Upper lobe of right lung (tissue), 1 donor: Measurements from ENCODE around the gene SIRPB2. TPM values are rescaled to one million over a fixed set of nuclear protein-coding genes. Genes with fewer than 3 reads are reported as not detected.

ENCODE experiments used
- ATAC-seq: fragments of 200-7000 bp; cut with Tn5 transposase; one replicate; pipeline ENCODE4 v1.9.1; 2020; ENCODE audit warnings: mild to moderate bottlenecking, moderate library complexity
- DNase-seq: peaks from one replicate; pipeline ENCODE4 v3.0.0-alpha.2; 2020
- H3K27ac ChIP-seq: fragments of 200-600 bp; one replicate; pipeline ENCODE4 v1.8.0; 2022
- H3K27me3 ChIP-seq: fragments of 200-600 bp; one replicate; pipeline ENCODE4 v1.8.0; 2022; ENCODE audit warnings: mild to moderate bottlenecking
- H3K36me3 ChIP-seq: fragments of 200-600 bp; one replicate; pipeline ENCODE4 v1.8.0; 2022
- H3K4me1 ChIP-seq: fragments of 200-600 bp; one replicate; pipeline ENCODE4 v1.8.0; 2022
- H3K4me3 ChIP-seq: fragments of 200-600 bp; one replicate; pipeline ENCODE4 v1.8.0; 2022; ENCODE audit warnings: mild to moderate bottlenecking
- H3K9me3 ChIP-seq: fragments of 200-600 bp; one replicate; pipeline ENCODE4 v1.8.0; 2022
- CTCF ChIP-seq: fragments of 200-600 bp; IDR thresholded peaks from one replicate; pipeline ENCODE4 v1.8.0; 2022; ENCODE audit warnings: antibody characterized with exemption
- intact Hi-C: fragments of 100-400 bp; cut with DNase I; formaldehyde crosslinking; loops from one replicate; pipeline ENCODE4 v1.11.0; 2022
- total RNA-seq: library from RNA; stranded (reverse); fragmentation: NEBNext Ultra II Directional; extraction: Animal tissue kit (Norgen Biotek cat#: 25700); gene quantifications from one replicate; pipeline ENCODE4 v1.2.1, GENCODE V29; 2021
- donor health status: DM: no; HTN: yes; CAD: no; lungs with severe emphysema.

Gene SIRPB2
- total RNA-seq, 1 donor from 2014 or later, result 14.3 TPM

DNA sequence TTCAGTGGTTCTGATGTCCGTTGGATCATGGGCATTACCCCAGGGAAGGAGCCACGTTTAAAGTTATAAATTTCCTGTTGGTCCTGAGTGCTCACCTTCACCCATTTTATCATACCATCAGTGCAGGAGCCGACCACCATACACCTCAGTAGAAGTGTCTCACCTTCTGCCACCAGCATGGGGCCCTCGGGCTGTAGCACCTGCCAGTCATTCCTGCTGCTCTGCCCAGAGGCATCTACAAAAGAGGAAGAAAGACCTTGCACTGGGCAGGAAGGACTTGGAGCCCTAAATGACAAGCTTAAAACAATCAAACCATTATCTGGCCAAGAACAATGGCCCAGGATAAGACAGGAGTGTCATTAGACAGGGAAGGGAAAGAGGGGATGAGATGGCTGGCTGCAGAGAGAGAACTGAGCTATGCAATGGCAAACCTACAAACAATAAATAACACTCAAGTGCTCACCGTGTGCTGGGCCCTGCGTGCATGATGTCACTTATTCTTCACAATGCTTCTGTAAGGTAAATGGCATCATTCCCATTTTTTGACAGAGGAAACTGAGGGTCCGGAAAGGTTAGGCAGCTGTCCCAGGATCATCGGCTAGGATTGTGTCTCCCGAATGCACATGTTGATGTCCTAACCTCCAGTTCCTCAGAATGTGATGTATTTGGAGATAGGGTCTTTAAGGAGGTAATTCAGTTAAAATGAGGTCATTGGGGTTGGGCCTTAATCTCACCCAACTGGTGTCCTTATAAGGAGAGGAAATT is 11.2 kb downstream of the SIRPB2 start:
- no peak for TF ChIP-seq CTCF
- Histone ChIP-seq H3K27ac (no peak overlapping the region), H3K36me3 (no peaks in the 10 kb centered on the region), H3K27me3 (no peaks in the 10 kb centered on the region), H3K4me3 (no peak overlapping the region), H3K4me1 (no peaks in the 10 kb centered on the region), H3K9me3 (no peaks in the 10 kb centered on the region)
- no peak for ATAC-seq
- DNase-seq, result no peak
- intact Hi-C loops, result no loop called here

DNA sequence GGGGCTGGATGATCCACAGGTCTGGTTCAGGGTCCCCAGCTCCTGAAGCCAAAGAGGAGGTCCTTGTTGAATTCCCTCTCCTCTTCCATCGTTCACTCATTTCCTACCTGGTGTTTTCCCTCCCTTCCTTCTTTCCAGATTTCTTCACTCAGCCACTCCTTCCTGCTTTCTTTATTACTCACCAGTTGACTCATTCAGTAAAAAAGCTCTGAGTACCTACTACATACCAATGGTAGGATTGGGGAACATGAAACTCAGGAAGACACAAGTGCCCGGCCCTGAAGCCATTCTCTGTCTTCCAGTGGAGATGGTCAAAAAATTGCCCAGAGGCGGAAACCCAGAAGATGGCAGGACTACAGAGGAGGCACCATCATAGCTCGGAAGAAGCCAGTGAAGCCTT is 12.7 kb downstream of the SIRPB2 start:
- no peaks in the 10 kb centered on the region for H3K9me3 ChIP-seq
- ATAC-seq (peak; percentile 39), DNase-seq (no peak)
- no peak for TF ChIP-seq CTCF
- H3K4me3 ChIP-seq, result no peak overlapping the region
- intact Hi-C loops, result no loop called here
- H3K36me3 ChIP-seq, result no peaks in the 10 kb centered on the region
- H3K27me3 ChIP-seq, result no peaks in the 10 kb centered on the region
- H3K4me1 ChIP-seq, result no peaks in the 10 kb centered on the region
- H3K27ac ChIP-seq, result no peak overlapping the region

GRCh38 chr20:1477896-1478490 is 13.2 kb downstream of the SIRPB2 start:
- H3K27me3 ChIP-seq, result no peaks in the 10 kb centered on the region
- H3K27ac ChIP-seq, result no peak overlapping the region
- no peak for DNase-seq
- no peaks in the 10 kb centered on the region for H3K36me3 ChIP-seq
- no peak for ATAC-seq
- intact Hi-C loops, result no loop called here
- no peaks in the 10 kb centered on the region for H3K4me1 ChIP-seq
- no peaks in the 10 kb centered on the region for H3K9me3 ChIP-seq
- no peak for TF ChIP-seq CTCF
- no peak overlapping the region for H3K4me3 ChIP-seq

DNA sequence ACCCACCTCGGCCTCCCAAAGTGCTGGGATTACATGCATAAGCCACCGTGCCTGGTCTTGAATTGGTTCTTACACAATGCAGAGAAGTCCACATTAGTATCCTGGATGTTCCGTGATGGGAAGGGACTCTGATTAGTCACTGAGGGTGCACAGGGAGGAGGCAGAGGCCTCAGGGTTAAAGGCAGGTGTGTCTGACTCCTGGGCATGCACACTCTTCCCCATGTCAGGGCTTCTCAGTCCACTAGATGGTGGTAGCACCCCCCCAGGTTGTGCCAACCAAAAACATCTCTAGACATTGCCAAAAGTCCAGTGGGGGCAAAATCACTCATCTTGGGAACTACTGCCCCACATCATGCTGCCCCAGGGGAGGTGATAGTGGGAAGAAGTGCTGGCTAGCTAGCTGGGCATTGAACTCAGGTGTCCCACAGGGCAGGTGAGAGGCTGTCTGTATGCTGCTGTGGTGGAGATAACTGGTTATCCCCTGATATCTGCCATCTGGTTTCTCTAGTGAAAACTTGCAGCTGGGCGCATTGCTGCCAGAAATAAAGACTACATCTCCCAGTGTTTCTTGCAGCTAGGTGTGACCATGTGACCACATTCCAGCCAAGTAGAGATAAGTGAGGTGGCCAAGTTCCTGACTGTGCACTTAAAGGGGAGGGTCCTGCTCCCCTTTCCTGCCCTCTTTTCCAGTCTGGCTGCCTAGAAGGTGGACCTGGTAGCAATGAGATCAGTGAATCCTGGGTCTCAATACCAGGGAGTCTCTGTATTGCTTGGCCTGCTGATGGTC is 16.2 kb downstream of the SIRPB2 start:
- Histone ChIP-seq H3K27me3 (no peaks in the 10 kb centered on the region), H3K36me3 (no peaks in the 10 kb centered on the region), H3K27ac (no peak overlapping the region), H3K4me3 (no peak overlapping the region), H3K4me1 (no peaks in the 10 kb centered on the region), H3K9me3 (no peaks in the 10 kb centered on the region)
- no peak for TF ChIP-seq CTCF
- intact Hi-C loops, result no loop called here
- ATAC-seq (no peak), DNase-seq (no peak)

DNA sequence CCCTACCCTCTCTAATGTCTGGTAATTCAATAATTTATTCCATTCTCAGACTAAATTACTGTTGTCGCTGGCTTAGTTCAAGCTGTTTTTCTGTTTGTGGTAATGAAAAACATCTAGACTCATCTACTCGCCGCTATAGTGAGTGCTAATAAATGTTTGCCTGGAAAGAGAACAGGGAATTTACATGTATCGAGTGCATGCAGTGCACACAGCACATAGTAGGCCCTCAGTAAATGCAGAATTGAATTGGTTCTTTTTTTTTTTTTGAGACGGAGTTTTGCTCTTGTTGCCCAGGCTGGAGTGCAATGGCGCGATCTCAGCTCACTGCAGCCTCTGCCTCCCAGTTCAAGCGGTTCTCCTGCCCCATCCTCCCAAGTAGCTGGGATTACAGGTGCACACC is 16.9 kb downstream of the SIRPB2 start:
- DNase-seq, result no peak
- Histone ChIP-seq H3K4me1 (no peaks in the 10 kb centered on the region), H3K36me3 (no peaks in the 10 kb centered on the region), H3K27ac (no peak overlapping the region), H3K27me3 (no peaks in the 10 kb centered on the region), H3K4me3 (no peak overlapping the region), H3K9me3 (no peaks in the 10 kb centered on the region)
- ATAC-seq, result no peak
- no peak for TF ChIP-seq CTCF
- intact Hi-C loops, result no loop called here
